ENCODE measurements around the gene PRLHR.

The PRLHR gene

GRCh38 chr10:118587881-118588651 lies 7.4 kb downstream of the PRLHR start:
- DNase-seq: no peak

GRCh38 chr10:118586911-118587310 lies 8.5 kb downstream of the PRLHR start:
- no peak for DNase-seq

GRCh38 chr10:118585794-118586193 lies 9.7 kb downstream of the PRLHR start:
- no peak for DNase-seq

GRCh38 chr10:118585234-118585633 lies 10.2 kb downstream of the PRLHR start:
- no peak for DNase-seq

GRCh38 chr10:118584181-118584954 lies 11.1 kb downstream of the PRLHR start:
- peak in 1 of 56 donors; percentile 23 for DNase-seq

- DNase-seq: no peak
These were observed 11.8 kb downstream of the PRLHR start for GRCh38 chr10:118583611-118584010.

- no peak for DNase-seq
These were observed 12.9 kb downstream of the PRLHR start for GRCh38 chr10:118582511-118582910.

- no peak for DNase-seq
These were observed 14.1 kb downstream of the PRLHR start for GRCh38 chr10:118581340-118581739.

GRCh38 chr10:118580702-118581101 lies 14.7 kb downstream of the PRLHR start:
- no peak for DNase-seq

- DNase-seq: no peak
These were observed 21.9 kb downstream of the PRLHR start for GRCh38 chr10:118573512-118573911.

- no peak for DNase-seq
These were observed 23.0 kb downstream of the PRLHR start for GRCh38 chr10:118572256-118573041.

- DNase-seq: peak in 29 of 56 donors; percentile 14 to 62 (median 38)
These were observed 24.3 kb downstream of the PRLHR start for GRCh38 chr10:118571123-118571522.

GRCh38 chr10:118570591-118570990 lies 24.9 kb downstream of the PRLHR start:
- peak in 4 of 56 donors; percentile 13 to 32 (median 18) for DNase-seq

- DNase-seq: no peak
These were observed 25.6 kb downstream of the PRLHR start for GRCh38 chr10:118569882-118570252.

- DNase-seq: no peak
These were observed 26.1 kb downstream of the PRLHR start for GRCh38 chr10:118569241-118569881.

GRCh38 chr10:118568327-118568848 lies 27.1 kb downstream of the PRLHR start:
- peak in 20 of 56 donors; percentile 5 to 59 (median 14) for DNase-seq

- no peak for DNase-seq
These were observed 27.7 kb downstream of the PRLHR start for GRCh38 chr10:118567701-118568248.

GRCh38 chr10:118566911-118567310 lies 28.5 kb downstream of the PRLHR start:
- DNase-seq: no peak

- no peak for DNase-seq
These were observed 30.0 kb downstream of the PRLHR start for GRCh38 chr10:118565301-118566075.

- DNase-seq: peak in 10 of 56 donors; percentile 5 to 38 (median 14)
These were observed 30.8 kb downstream of the PRLHR start for GRCh38 chr10:118564652-118565051.
